HG03159 (cell line): Measurements from ENCODE around the gene MPV17L.
"Not testable (repeated sequence)": the region's sequence is repeated elsewhere in the genome, so short reads cannot be mapped to it uniquely, and the experiment has no call there.

Experiments
- ATAC-seq: cut with Tn5 transposase; IDR thresholded peaks from one replicate; pipeline ENCODE4 v1.9.1; 2021; ENCODE audit warnings: mild to moderate bottlenecking, moderate library complexity; ENCODE audit not compliant: unreplicated experiment

Gene MPV17L

DNA sequence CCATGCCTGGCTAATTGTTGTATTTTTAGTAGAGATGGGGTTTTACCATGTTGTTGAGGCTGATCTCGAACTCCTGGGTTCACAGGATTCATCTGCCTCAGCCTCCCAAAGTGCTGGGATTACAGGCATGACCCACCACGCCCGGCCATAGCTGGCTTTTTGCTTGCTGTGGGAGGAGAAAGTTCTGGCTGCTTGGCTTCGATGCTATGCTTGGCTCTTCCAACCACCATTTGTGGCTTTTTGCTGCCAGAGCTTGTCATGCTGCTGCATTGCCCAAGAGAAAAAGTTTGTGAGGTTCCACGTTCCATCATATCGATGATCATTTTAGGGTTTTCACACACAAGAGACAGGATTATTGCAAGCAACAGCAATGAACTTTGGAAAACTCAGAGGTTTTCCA is 55.1 kb downstream of the MPV17L start:
- ATAC-seq, result no peak

DNA sequence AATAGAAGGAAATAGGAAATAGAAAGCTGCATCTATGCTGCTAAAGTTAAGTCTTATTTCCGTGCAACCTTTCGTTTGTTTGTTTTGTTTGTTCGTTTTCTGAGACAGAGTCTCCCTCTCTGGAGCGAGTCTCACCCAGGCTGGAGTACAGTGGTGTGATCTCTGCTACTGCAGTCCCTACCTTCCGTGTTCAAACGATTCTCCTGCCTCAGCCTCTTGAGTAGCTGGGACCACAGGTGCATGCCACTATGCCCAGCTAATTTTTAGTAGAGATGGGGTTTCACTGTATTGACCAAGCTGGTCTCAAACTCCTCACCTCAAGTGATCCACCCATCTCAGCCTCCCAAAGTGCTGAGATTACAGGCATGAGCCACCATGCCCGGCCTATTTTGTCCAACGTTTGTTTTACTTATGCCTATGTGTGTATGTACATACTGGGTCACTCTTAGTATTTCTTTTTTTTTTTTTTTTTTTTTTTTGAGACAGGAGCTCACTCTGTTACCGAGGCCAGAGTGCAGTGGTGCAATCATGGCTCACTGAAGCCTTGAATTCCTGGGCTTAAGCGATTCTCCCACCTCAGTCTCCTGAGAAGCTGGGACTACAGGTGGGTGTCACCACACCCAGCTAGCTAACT is 55.7 kb downstream of the MPV17L start:
- ATAC-seq, result no peak

DNA sequence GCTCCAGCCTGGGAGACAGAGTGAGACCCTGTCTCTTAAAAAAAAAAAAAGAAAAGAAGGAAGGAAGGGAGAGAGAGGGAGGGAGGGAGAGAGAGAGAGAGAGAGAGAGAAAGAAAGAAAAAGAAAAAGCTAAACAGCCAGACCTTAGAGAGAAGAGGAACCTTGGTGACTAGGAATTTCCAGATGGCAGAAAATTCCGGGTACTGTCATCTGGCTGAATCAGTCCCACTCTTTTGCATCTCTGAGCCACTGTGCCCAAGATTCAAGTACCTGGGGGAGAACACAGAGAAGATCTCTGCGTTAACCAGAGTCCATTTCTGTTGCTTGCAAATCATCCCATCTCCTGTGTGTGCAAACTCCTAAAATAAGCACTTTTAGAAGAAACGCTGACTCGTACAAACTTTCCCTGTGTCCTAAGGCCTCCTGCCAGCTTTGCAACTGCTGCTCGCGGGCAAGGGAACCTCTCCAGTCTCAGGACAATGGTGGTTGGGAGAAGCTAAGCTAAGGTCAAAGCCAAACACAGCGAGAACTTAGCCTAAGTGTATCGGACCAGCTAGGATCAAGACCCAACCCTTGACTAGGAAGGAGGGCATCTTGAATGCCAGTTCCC is 56.8 kb downstream of the MPV17L start:
- no peak for ATAC-seq

DNA sequence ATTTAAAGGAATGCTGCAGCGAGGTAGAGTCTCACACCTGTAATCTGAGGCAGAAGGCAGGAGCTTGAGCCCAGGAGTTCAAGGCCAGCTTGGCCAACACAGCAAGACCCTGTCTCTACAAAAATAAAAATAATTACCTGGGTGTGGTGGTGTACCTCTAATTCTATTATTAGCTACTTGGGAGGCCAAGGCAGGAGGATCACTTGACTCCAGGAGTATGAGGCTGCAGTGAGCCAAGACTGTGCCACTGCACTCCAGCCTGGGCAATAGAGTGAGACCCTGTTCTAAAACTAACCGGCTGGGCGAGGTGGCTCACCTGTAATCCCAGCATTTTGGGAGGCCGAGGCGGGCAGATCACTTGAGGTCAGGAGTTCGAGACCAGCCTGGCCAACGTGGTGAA is 57.7 kb downstream of the MPV17L start:
- not testable (repeated sequence) for ATAC-seq

DNA sequence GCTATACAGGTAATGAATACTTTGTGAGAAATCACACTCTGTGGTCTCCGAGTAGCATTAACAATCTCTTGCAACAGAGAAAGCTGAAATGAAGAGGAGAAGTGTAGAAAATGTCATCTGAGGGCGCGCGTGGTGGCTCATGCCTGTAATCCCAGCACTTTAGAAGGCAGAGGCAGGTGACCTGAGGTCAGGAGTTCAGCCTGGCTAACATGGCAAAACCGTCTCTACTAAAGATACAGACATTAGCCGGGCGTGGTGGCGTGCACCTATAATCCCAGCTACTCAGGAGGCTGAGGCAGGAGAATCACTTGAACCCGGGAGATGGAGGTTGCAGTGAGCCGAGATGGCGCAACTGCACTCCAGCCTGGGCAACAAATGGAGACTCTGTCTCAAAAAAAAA is 59.4 kb downstream of the MPV17L start:
- not testable (repeated sequence) for ATAC-seq

DNA sequence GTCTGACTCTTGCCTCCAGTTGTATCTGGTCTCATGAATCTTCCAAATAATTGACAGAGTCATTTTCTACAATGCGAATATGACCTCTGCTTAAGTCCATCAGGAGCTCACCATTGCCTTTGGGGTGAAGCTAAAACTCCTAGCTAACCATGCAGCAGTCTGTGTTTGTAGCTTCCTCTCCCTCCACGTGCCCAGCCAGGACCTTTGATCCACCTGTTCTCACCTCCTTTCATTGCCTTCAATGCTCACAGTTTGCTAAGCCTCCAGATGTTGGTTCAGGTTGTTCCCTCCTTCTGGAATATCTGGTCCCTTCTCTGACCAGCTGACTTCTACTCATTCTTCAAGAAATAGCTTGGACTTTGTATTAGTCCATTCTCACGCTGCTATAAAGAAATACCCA is 61.8 kb downstream of the MPV17L start:
- ATAC-seq, result no peak

DNA sequence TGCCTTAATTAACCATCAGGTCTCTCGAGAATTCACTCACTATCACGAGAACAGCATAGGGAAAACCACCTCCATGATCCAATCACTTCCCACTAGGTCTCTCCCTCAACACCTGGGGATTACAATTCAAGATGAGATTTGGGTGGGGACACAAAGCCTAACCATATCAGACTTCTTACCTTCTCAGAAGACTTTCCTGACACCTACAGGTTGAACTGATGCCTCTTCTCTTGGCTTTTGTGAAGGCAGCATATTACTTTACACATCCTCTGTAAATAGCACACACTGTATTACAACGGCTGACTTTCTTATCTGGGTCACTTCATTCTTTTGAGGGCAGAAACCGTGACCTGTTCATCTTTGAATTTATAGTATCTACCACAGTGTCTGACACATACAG is 62.4 kb downstream of the MPV17L start:
- no peak for ATAC-seq

DNA sequence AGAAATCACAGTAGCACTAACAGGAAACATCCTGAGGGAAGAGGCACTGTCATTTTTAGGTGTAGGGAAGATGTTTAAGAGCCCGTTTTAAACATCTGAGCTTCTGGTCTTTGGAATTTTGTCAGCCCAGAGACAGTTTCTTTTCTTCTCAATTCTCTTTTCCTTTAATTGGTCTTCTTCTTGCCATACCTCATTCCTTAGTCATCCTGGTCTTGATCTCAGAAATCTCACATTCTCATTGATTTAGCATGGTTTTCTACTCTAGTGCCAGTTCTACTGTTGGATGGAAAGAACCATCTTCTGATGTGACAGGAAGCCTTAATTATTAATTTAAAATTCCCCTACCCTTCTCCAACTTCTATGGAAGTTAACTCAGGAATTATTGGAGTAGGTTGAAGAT is 64.2 kb downstream of the MPV17L start:
- ATAC-seq, result no peak

DNA sequence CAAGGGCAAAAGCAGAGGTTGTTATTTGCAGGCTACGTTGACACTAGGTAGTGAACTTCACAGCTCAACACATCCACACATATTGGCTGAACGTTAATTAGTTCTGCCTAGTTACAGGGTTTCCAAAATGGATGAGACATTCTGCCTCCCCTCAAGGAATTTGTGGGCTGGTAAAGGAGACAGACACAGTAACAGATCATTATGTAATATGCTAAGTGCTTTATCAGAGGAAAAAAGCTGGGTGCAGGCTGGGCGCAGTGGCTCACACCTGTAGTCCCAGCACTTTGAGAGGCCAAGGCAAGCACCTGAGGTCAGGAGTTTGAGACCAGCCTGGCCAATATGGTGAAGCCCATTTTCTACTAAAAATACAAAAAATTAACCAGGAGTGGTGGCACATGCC is 65.0 kb downstream of the MPV17L start:
- no peak for ATAC-seq

DNA sequence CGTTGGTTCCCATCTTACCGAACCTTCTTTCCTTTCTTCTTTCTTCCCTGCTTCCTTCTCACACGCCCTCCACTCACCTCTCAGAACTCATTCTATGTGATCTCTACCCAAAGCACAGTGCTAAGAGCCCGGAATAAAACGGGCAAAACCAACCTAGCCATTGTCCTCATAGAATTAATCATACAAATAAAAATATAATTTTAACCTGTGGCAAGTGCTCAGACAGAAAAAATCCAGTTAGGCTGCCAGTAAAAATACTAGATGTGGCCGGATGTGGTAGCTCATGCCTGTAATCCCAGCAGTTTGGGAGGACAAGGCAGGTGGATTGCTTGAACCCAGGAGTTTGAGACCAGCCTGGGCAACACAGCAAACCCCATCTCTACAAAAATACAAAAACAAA is 65.8 kb downstream of the MPV17L start:
- no peak for ATAC-seq
